Lung (tissue), 12 donors: ENCODE data around the gene RECK. TPM values are rescaled to one million over a fixed set of nuclear protein-coding genes. Genes with fewer than 3 reads are reported as not detected.

Experiments used
- ATAC-seq: fragments of 200-7000 bp; cut with Tn5 transposase; one replicate; pipeline ENCODE4 v1.9.1; 2020; ENCODE audit warnings: moderate number of reproducible peaks; ENCODE audit not compliant: insufficient read depth, low FRiP score
- DNase-seq, 3 donors: peaks; one replicate each; pipeline ENCODE4 v3.0.0-alpha.2; 2013 to 2017
- H3K27ac ChIP-seq, 2 donors: one replicate each; pipeline ENCODE4 v1.5.1; 2013; ENCODE audit warnings: mild to moderate bottlenecking in 2 of 2, moderate library complexity in 2 of 2, control low read depth in 1 of 2, inconsistent platforms in 1 of 2, low read depth in 1 of 2, low read length in 1 of 2
- H3K27me3 ChIP-seq, 3 donors: one replicate each; pipeline ENCODE4 v1.5.1; 2013; ENCODE audit warnings: low read length in 2 of 3; ENCODE audit not compliant: control insufficient read depth in 3 of 3, insufficient read depth in 3 of 3
- H3K36me3 ChIP-seq, 4 donors: one replicate each; pipeline ENCODE4 v1.5.1; 2013; ENCODE audit warnings: low read length in 4 of 4, mild to moderate bottlenecking in 1 of 4, moderate library complexity in 1 of 4; ENCODE audit not compliant: control insufficient read depth in 4 of 4, insufficient read depth in 4 of 4
- H3K4me1 ChIP-seq, 5 donors: one replicate each; pipeline ENCODE4 v1.5.1; 2013; ENCODE audit warnings: low read length in 5 of 5, mild to moderate bottlenecking in 2 of 5, moderate library complexity in 1 of 5; ENCODE audit not compliant: control insufficient read depth in 5 of 5, insufficient read depth in 5 of 5
- H3K4me3 ChIP-seq: one replicate; pipeline ENCODE4 v1.5.1; 2013; ENCODE audit warnings: mild to moderate bottlenecking, control low read depth, moderate library complexity
- H3K9ac ChIP-seq, 2 donors: one replicate each; pipeline ENCODE4 v1.5.1; 2013; ENCODE audit warnings: low read length in 2 of 2, control low read depth in 1 of 2; ENCODE audit not compliant: insufficient read depth in 1 of 2
- H3K9me3 ChIP-seq, 4 donors: one replicate each; pipeline ENCODE4 v1.5.1; 2013; ENCODE audit warnings: low read length in 3 of 4, mild to moderate bottlenecking in 1 of 4, moderate library complexity in 1 of 4; ENCODE audit not compliant: control insufficient read depth in 4 of 4, insufficient read depth in 3 of 4
- CTCF ChIP-seq: IDR thresholded peaks from 2 replicates; pipeline ENCODE4 v1.5.1; 2012; ENCODE audit warnings: mild to moderate bottlenecking; ENCODE audit errors: control extremely low read depth, extremely low read depth
- WGBS, 2 donors: extraction: QIAGEN DNeasy Blood & Tissue Kit; methylation state at CpG; one replicate each; pipeline ENCODE4 v1.1.7; 2013; 5-methylcytosine and 5-hydroxymethylcytosine counted together
- polyA plus RNA-seq, 2 donors: library from polyadenylated mRNA; stranded (reverse); fragments of 200-250 nt; gene quantifications; one replicate each; pipeline ENCODE4 v1.2.1, GENCODE V29; 2013
- total RNA-seq, 2 donors: library from RNA; depleted of rRNA in 1 of 2; stranded (reverse); fragments of >200 nt in 1 of 2; gene quantifications; one replicate each; pipeline ENCODE4 v1.2.1, GENCODE V29; 2014 to 2021
- donor health status: control.
- donor health status: control.
- donor health status: Bipolar disorder and iron deficiency.
- donor health status: healthy.
- donor health status: DM: yes; HTN: yes; CAD: no.

Gene RECK
- total and polyA plus RNA-seq, 4 donors, result 4.5 to 19.3 (median 12.0) TPM

GRCh38 chr9:36147441-36148175 lies 110.9 kb downstream of the RECK start:
- DNase-seq, result no peak
- Histone ChIP-seq H3K9me3 (peaks cover 0 to 2% (median 0%) of the 10 kb centered on the region in 4 donors), H3K4me3 (no peak overlapping the region), H3K9ac (no peak overlapping the region), H3K4me1 (peaks cover 0 to 24% (median 5%) of the 10 kb centered on the region in 5 donors), H3K27ac (peak overlapping the region in 1 of 2 donors; percentile 26), H3K27me3 (no peaks in the 10 kb centered on the region), H3K36me3 (peaks cover 0 to 2% (median 0%) of the 10 kb centered on the region in 4 donors)
- WGBS, 2 donors, result 89 to 90% methylated on average over 14 of the region's 14 CpGs
- no peak for ATAC-seq
- no peak for TF ChIP-seq CTCF

- peak; percentile 38 for ATAC-seq
- no peak for TF ChIP-seq CTCF
Observed at GRCh38 chr9:36148311-36149051, 111.8 kb downstream of the RECK start.

GRCh38 chr9:36149197-36149596 lies 112.5 kb downstream of the RECK start:
- Histone ChIP-seq H3K9ac (no peak overlapping the region), H3K36me3 (peaks cover 0 to 2% (median under 1%) of the 10 kb centered on the region in 4 donors), H3K27ac (peak overlapping the region; percentile 13 to 15), H3K4me3 (no peak overlapping the region), H3K9me3 (peaks cover 0 to 2% (median 0%) of the 10 kb centered on the region in 4 donors), H3K27me3 (no peaks in the 10 kb centered on the region), H3K4me1 (peaks cover 0 to 13% (median 2%) of the 10 kb centered on the region in 5 donors)
- no peak for TF ChIP-seq CTCF
- WGBS, 2 donors, result 74 to 86% methylated on average over 4 of the region's 4 CpGs
- no peak for ATAC-seq
- DNase-seq, result no peak

More at GRCh38 chr9:36148311-36149051, 111.8 kb downstream of the RECK start:
- Histone ChIP-seq H3K36me3 (peaks cover 0 to 2% (median under 1%) of the 10 kb centered on the region in 4 donors), H3K4me1 (peaks cover 0 to 16% (median 0%) of the 10 kb centered on the region in 5 donors), H3K9ac (no peak overlapping the region), H3K27ac (peak overlapping the region in 1 of 2 donors; percentile 43), H3K4me3 (no peak overlapping the region), H3K9me3 (peaks cover 0 to 2% (median 0%) of the 10 kb centered on the region in 4 donors), H3K27me3 (no peaks in the 10 kb centered on the region)
- peak; percentile 61 to 79 (median 63) for DNase-seq
- 70 to 81% methylated on average over 13 to 14 of the region's 14 CpGs for WGBS, 2 donors
